Measurements from ENCODE around the gene PODXL.
A peak's percentile ranks its signal among the peaks of the same experiment; 100 is the strongest.

Gene PODXL

DNA sequence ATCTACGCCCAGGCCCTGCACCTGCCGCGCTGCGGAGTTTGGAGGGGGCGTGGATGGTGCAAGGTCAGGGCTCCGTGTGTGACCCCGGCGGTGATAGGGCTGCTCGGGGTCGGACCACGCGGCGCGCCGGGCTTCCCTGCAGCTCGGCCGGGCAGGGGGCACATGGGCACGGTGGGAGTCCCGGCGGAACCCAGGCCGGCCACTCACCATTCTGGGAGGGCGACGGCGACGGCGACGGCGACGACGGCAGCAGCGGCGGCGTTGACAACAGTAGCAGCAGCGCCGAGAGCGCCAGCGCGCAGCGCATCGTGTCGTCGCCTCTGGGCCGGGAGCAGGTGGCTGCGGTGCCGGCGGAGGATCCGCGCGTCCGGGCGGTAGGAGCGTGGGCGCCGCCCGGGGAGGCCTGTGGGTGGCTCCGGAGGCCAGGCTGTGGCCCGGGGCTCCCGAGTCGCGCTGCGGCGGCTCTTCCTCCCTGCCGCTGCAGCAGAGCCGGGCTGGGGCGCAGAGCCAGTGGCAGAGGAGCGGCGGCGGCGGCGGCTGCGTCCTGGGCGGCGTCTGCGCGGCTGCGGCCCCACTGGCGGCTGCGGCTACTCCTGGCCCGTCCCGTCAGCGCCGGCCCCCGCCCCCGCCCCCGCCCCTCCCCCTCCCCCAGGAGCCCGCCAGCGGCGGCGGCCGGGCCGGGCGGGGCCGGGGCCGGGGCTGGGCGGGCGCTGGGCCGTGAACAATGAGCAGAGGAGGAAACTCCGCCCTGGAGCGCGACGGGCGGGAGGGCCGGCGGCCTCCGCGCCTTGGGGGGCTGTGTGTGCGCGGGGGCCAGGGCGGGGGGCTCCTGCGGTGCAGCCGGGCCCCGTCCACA, at the start of gene PODXL:
TSS of gene PODXL (minus strand) at position 576 of the 856 bp plus-strand sequence. CDS start at position 307, 269 bp downstream.
- peak; percentile 24 for DNase-seq

DNA sequence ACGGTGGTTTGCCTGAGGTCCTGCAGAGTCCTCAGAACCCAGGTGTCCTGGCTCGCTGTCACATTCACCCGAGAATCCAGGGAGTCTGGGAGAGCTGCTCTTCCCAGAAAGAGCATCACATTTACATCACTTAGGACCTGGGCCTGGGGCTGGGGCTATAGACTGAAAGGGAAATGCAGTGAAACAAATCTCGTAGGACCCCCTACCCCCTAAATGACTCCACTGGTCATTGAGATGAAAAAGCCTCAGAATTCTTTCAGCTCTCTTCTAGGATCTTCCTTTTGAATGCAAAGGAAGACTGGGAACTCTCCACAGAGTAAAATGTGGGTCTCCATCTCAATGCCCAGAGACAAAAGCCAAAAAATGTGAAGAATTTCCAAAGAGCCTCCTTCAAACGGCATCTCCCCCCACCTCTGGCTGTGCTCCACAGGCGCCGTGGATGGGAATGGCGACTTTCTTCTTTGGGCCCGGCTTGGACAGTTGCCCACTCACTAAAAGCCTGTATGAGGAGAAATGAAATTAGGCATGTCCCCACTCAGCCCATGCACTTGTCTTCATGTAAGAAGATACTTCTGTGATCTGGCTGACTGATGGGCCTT, 49.0 kb upstream of the PODXL start:
- no peak for DNase-seq

DNA sequence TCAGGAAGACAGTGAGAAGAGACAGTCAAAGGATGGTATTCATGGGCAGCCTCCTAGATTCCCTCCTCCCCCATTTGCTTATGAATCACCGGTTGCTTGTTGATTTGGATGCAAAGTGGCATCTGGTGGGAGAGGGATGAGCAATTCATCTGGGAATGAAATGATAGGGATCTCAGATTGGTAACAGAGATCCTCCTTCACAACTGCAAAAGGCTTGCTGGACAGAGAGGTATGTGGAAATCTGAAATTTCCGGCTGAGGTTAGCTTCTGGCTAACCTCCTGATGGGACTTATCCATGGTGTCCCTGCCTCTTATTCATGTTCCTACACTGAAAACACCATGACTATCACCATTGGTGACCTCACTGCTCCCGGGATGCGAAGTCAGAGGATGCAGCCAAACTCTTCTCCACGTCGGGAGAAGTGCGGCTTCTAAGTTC, 48.4 kb upstream of the PODXL start:
- no peak for DNase-seq

DNA sequence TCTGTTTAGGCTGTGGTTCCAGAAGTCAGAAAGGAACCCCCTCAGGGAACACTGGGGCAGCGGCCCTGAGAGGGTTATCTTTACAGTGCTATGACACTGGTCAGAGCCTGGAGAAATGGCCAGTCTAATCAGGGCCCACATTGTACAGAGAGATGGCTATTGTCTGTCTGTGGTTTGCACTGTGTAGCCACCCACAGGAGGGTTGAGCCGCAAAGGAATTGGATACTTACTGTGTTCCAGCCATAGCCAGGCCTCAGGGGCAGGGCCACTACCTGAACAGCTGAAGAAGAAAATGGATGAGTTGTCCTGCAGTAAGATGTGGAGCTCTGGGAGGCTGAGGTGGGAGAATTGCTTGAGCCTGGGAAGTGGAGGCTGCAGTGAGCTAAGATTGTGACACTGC, 47.5 kb upstream of the PODXL start:
- no peak for DNase-seq

DNA sequence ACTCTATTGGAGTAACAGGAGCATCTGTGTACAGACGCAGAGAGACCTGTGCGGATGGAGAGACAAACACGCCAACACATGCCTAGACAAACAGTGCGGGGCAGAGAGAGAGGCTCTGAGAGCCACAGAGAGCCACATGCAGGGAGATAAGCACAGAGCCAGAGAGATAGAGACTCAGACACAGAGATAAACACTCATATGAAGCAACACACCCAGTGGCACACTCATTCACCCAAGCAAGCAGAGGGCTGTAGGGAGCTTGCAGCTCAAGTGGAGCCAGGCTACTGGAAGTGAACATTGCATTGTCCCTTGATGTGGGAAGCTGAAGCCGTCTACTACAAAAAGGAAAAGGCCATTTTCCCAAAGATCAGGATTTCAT, 46.6 kb upstream of the PODXL start:
- no peak for DNase-seq

DNA sequence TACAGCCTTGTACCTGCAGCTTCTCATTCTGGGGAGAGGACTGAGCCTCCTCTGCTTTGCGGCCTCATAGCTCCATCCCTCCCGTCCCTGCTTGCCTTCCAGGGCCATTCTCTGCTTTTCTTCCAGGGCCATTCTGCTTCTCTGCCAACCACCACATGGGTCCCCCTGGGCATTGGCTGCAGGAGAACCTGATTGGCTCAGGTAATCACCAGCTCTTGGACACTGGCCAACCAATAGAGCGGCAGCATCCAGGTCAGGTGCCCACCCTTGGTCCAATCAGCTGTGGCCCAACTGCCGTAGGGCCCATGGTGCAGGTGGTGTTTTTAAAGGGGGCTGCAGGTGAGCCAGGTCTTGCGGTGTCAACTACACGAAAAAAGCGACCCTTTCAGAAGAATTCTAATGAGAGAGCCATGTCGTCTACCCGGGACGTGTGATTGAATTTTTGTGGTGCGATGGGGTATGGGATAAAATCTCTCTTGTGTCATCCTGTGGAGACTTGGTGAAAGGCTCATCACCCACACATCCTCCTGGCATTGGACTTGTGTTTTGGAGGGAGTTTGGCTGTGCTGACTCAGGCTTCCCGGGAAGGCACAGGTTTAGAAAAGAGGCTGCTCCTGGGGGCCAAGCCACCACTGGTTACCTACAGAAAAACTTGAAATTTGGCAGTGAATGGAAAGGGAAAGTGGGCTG, 46.0 kb upstream of the PODXL start:
- no peak for DNase-seq

DNA sequence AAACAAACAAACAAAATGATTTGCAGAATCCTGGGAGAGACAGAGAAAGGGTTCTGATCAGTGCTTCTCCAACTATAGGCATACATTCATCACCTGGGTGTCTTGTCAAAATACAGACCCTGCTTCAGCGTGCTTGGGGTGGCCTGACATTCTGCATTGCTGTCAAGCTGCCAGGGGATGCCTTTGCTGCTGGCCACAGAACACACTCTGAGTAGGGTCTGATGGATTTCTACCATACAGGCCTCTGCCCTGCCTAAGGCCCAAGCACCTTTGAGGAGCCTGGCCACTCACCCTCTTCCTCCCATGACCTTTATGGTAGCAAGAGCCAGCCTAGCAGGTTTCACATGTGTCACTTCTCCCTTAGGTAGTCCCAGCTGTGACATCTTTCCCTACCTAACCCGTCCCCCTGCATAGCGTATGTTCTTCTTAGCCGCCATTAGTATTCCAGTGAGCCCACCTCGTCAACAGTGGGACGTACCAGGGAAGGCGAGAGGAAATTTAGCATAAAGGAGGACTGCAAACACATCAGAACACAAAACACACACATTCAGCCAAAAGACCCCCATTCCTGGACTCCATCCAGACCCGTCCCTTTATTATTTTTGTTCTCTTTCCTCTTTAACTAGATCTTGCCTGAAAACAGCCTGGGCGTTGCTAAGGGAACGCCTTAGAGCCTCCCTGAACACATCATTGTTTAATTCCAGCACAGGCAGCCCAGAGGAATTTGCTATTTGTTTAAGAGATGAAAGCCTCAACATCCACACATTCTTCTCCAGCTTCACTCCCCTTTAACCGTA, 43.9 kb upstream of the PODXL start:
- DNase-seq, result no peak

DNA sequence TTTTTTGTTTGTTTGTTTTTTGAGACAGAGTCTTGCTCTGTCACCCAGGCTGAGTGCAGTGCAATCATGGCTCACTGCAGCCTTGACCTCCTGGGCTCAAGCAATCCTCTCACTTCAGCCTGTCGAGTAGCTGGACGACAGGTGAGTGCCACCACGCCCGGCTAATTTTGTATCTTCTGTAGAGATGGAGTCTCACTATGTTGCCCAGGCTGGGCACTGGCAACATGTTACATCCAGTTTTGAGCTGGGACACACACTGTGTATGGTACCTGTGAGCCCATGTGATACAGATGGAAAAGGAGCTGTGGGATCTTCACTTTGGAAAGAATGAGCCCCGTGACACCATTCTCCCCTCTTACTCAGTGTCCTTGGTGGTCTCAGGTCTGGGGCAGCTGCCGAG, 40.4 kb upstream of the PODXL start:
- DNase-seq, result no peak

DNA sequence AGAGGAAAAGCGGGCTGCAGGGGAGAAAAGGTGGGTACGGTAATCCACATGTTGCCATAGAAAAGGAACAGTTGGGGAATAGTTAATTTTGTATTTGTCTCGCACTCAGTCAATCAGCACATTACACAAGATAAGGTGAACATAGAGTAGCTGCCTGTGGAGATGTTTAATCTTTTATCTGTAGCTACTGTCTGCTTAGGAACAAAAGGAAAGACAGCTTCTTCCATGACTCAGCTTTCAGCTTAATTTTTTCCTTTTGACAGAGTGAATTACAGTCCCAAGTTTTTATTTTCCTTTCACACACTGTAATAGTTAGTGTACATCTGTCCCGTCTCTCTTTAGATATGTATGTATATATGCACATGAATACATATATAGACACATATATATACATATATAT, 39.3 kb upstream of the PODXL start:
- DNase-seq, result no peak

DNA sequence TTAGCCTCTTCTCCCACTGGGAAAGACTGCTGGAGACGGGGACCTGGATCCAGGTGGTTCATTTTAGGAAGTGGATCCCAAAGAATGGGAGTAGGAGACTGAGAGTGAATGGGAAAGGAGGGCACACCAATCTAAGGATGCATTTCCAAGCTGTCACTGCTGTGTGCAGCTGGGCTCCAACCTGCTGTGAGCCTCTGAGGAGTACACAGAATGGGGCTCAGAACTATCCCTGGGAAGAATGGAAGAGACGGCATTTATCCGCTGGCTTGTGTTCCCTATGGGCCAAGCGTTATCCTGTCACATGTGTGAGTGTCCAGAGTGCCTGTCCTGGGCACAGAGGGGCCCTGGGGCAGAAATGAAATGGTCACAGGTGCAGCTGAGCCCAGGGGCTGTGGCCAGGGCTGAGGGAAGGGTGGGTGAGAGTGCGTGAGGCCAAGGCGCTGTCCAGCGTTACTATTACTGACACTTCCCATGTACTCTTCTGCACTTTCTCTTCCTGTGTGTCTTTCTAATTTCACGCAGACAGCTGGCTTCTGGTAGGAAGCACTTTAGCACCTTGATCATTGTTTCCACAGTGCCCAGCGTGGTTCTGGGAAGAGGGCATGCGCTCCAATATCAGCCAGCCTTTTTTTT, 35.4 kb upstream of the PODXL start:
- DNase-seq, result no peak

DNA sequence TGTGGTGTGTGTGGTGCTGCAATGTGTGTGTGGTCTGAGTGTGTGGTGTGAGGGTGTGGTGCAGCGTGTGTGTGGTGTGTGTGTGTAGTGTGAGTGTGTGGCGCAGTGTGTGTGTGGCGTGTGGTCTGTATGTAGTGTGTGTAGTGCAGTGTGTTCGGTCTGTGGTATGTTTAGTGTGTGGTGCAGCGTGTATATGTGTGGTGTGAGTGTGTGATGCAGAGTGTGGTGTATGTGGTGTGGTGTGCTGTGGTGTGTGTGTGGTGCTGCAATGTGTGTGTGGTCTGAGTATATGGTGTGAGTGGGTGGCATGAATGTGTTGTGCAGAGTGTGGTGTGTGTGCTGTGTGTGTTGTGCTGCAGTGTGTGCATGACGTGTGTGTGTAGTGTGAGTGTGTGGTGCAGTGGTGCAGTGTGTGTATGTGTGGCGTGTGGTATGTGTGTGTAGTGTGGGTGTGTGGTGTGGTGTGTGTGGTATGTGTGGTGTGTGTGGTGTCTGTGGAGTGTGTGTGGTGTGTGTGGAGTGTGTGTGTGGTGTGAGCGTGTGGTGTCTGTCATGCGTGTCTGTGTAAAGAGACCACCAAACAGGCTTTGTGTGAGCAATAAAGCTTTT, 31.0 kb upstream of the PODXL start:
- DNase-seq, result no peak

DNA sequence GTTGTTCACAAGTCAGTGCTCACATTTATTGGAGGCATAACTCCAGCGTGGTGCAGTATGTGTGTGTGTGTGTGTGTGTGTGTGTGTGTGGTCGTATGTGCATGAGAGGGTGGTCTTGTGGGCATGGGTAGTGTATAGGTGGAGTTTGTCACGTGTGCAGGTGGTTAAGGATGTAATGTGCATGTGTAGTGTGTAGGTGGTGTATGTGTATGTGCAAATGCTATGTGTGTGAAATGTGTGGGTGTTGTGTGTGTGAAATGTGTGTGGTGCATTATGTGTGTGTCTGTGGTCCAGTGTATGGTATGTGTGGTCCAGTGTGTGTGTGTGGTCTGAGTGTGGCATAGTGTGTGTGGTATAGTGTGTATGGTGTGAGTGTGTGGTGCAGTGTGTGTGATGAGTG, 30.3 kb upstream of the PODXL start:
- DNase-seq, result no peak

DNA sequence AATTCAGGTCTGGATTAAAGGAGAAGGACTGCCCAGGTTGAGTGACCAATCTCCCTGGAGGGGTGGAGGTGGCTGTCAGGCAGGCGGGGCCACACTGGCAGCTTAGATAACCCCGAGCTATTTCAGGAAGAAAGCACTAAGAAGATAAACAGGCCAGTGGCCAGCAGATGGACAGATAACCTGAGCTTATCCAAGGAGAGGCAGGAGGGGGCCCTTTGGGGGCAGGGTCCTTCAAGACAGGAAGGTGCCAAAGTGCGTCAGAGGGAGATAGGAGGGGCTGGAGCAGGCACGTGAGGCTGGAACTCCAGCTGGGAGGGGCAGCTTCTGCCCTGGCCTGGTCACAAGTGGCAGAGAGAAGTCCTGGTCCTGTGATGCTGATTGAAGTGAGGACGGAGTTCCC, 29.8 kb upstream of the PODXL start:
- DNase-seq, result no peak

DNA sequence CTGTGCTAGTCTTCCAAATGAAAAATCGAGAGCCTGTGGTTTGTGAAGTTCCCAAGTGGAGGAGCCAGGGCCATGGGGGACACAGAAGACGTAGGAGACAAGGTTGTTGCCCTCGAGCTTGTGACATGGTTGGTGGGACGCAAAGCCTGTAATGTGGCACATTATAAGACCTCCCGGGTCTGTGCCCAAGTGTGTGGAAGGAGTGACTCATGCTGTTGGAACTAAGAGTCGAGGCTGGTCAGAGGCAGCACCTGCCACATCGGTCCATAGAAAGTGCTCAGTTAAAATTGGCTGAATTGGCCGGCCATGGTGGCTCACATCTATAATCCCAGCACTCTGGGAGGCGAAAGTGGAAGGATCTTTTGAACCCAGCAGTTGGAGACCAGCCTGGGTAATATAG, 27.0 kb upstream of the PODXL start:
- no peak for DNase-seq

DNA sequence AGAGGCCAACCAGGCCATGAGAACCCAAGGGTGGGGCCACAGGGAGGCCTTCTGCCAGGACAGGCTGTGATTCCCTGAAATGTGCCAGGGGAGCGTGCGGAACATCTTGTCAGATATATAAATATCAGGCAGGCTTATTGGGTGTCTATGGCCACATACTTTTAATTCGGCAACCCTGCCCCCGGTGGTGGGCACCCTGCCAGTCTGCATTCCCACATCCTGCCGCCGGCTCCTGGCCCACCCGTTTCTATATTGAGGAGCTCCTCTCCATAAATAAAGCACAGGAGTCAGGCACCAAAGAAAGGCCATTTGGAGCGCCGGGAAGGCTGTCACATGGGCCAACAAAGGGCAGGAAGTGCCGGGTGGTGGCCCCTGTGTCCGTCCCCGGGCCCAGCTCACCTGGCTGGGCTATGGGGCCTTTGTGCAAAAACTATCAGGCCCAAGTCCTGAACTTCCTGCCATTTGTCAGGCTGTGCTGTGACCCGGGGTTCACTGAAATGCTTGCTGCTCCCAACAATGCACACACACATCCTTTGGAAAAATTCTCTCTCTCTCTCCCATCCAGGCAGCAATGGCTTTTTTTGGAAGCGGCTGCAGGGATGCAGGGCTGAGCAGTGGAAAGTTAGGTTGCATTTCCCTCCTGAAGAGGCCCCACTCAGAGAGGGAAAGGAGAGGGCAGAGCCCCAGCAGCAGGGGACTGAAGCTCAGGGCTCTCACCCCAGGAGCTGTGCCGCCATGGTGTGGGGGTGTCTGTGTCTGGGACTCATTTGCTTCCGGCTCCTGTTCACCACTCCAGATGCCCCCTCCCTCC, 25.0 kb upstream of the PODXL start:
- no peak for DNase-seq

DNA sequence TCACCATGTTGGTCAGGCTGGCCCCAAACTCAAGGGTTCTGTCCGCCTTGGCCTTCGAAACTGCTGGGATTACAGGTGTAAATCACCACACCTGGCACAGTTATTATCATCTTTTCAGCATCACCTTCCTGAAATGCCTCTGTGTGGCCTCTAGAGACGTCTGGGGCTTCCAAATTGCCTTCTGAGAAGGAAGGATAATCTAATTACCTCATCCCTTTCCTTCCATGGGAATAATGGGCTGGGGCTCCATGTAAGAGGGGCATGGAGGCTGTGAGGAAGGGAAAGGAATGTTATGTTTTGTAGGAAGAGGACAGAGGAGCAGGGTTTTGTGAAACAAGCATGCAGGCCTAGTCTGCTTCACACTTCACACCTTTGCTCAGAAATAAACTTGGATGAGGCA, 22.2 kb upstream of the PODXL start:
- no peak for DNase-seq

DNA sequence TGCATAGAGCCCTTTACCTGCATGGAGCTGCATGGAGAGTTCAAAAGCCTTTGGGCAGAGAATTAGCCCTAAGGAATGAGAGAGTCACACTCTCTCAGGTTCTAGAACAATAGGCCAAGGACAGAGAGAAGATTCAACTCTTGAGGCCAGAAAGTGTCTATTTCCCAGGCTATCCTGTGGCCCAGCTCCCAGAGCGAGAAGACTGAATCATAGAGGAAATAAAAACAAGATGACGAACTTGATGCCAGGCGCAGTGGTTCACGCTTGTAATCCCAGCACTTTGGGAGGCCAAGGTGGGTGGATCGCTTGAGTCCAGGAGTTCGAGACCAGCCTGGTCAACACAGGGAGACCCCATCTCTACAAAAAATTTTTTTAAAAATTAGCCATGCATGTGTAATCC, 18.3 kb upstream of the PODXL start:
- no peak for DNase-seq

DNA sequence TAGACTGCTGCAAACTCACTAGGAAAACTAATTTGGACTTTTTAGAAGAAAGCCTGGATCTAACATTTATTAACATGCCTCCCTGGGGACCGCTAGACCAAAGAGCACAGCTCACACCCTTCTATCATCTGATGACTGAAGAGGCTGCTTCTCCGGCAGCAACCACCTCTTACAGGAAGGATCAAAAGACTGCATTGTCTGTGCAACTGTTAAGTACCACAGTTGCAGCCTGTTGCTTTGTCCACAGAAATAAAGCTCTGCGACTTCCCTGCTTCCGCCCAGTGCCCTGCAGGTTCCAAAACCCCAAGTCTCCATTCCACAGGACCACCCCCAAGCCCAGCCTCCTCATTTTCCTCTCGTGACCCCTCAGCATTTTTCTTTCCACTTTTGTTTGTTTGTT, 14.0 kb upstream of the PODXL start:
- DNase-seq, result no peak

DNA sequence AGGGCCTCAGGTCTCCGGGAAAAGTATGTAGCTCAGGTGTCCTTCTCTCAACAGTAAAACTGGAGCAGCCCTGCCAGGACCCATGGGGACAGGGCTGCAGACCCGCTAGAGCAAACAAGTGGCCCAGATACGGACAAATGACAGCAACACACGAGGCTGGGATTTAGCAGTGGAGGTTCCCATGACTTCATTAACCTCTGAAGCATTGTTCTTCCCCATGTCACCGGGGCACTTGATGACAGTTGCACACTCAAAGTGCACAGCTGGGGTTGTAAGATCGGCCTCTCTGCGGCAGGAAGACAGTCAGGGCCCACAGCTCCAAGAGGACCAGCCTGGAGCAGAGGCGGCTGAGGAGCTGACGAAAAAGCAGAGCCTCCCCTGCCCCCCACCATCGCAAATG, 12.5 kb upstream of the PODXL start:
- no peak for DNase-seq

DNA sequence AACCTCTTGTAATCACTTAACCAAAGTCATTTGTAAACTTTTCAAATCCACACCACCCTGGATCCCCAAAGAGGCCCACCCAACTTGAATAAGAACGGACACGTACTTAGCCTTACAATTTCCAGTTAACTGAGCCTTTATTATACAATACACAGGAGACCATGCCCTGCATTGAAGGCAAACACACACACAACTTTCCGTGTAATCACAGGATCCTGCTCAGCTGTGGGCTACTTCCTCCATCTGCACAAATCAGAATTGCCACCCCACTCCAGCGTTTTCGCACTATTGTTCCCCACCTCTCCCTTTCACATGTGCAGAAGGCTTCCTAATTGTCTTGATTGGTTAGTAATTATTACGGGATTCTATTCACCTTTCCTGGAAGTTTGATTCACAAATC, 12.1 kb upstream of the PODXL start:
- DNase-seq, result no peak

DNA sequence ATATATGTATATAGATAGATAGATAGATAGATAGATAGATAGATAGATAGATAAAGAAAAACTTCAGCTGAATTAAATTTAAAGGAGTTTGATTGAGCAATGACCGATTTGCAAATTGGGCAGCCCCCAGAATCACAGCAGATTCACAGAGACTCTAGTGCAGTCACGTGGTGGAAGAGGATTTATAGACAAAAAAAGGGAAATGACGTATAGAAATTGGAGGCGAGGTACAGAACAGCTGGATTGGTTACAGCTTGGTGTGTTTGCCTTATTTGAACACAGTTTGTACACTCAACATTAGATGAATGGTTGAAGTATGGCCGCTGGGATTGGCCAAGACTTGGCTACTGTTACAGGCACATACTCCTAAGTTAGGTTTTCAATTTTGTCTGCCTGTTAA, 8.2 kb upstream of the PODXL start:
- DNase-seq, result no peak

All from activated CD4-positive, alpha-beta T cell treated with anti-CD3 and anti-CD28 coated beads for 1 hour (primary cell).